Left ventricle myocardium inferior (tissue), 1 donor: ENCODE measurements around the gene HDAC4. TPM values are rescaled to one million over a fixed set of nuclear protein-coding genes. Genes with fewer than 3 reads are reported as not detected.
A peak's percentile ranks its signal among the peaks of the same experiment; 100 is the strongest.

Source experiments
- DNase-seq: peaks from one replicate; pipeline ENCODE4 v3.0.0-alpha.2; 2020
- H3K27ac ChIP-seq: fragments of 200-600 bp; replicated peaks from 2 replicates; pipeline ENCODE4 v1.8.0; 2021
- H3K27me3 ChIP-seq: fragments of 200-600 bp; 2 replicates; pipeline ENCODE4 v1.8.0; 2021; ENCODE audit warnings: low read depth
- H3K36me3 ChIP-seq: fragments of 200-600 bp; 2 replicates; pipeline ENCODE4 v1.8.0; 2021
- H3K4me1 ChIP-seq: fragments of 200-600 bp; 2 replicates; pipeline ENCODE4 v1.8.0; 2021
- H3K4me3 ChIP-seq: fragments of 200-600 bp; 2 replicates; pipeline ENCODE4 v1.8.0; 2021; ENCODE audit warnings: mild to moderate bottlenecking, moderate library complexity
- H3K9me3 ChIP-seq: fragments of 200-600 bp; replicated peaks from 2 replicates; pipeline ENCODE4 v1.8.0; 2021
- intact Hi-C: fragments of 100-400 bp; cut with micrococcal nuclease; formaldehyde crosslinking; loops from one replicate; pipeline ENCODE4 v1.11.0; 2022
- total RNA-seq: library from RNA; stranded (reverse); fragmentation: NEBNext Ultra II Directional; extraction: Animal tissue kit (Norgen Biotek cat#: 25700); gene quantifications from one replicate; pipeline ENCODE4 v1.2.1, GENCODE V29; 2021
- TF ChIP-seq, protein P1 (sequence below): fragments of 200-600 bp; IDR thresholded peaks from 2 replicates; pipeline ENCODE4 v1.8.0; 2021; ENCODE audit warnings: antibody characterized with exemption, mild to moderate bottlenecking, borderline replicate concordance
- donor health status: DM: no; HTN: yes; CAD: no; lungs with severe emphysema.

The HDAC4 gene
- total RNA-seq, 1 donor from 2014 or later = 23.9 TPM

GRCh38 chr2:239035361-239035814 lies 365.4 kb downstream of the HDAC4 start:
- peaks cover 3% of the 10 kb centered on the region for H3K4me1 ChIP-seq
- peak; percentile 51 for DNase-seq
- H3K4me3 ChIP-seq = no peak overlapping the region
- peaks cover 40% of the 10 kb centered on the region for H3K27me3 ChIP-seq
- H3K27ac ChIP-seq = no peak overlapping the region
- no peaks in the 10 kb centered on the region for H3K36me3 ChIP-seq
- no peaks in the 10 kb centered on the region for H3K9me3 ChIP-seq
- intact Hi-C loops = no loop called here
- TF ChIP-seq, protein P1, sequence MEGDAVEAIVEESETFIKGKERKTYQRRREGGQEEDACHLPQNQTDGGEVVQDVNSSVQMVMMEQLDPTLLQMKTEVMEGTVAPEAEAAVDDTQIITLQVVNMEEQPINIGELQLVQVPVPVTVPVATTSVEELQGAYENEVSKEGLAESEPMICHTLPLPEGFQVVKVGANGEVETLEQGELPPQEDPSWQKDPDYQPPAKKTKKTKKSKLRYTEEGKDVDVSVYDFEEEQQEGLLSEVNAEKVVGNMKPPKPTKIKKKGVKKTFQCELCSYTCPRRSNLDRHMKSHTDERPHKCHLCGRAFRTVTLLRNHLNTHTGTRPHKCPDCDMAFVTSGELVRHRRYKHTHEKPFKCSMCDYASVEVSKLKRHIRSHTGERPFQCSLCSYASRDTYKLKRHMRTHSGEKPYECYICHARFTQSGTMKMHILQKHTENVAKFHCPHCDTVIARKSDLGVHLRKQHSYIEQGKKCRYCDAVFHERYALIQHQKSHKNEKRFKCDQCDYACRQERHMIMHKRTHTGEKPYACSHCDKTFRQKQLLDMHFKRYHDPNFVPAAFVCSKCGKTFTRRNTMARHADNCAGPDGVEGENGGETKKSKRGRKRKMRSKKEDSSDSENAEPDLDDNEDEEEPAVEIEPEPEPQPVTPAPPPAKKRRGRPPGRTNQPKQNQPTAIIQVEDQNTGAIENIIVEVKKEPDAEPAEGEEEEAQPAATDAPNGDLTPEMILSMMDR = peak; percentile 95

- H3K4me1 ChIP-seq = peaks cover 3% of the 10 kb centered on the region
- intact Hi-C loops = no loop called here
- no peak overlapping the region for H3K27ac ChIP-seq
- TF ChIP-seq, protein P1 = no peak
- no peaks in the 10 kb centered on the region for H3K9me3 ChIP-seq
- H3K36me3 ChIP-seq = no peaks in the 10 kb centered on the region
- H3K4me3 ChIP-seq = no peak overlapping the region
- no peak for DNase-seq
- peaks cover 44% of the 10 kb centered on the region for H3K27me3 ChIP-seq
Observed at GRCh38 chr2:239034561-239035341, 366.1 kb downstream of the HDAC4 start.

GRCh38 chr2:239033801-239034560 lies 366.8 kb downstream of the HDAC4 start:
- Histone ChIP-seq H3K27me3 (peaks cover 51% of the 10 kb centered on the region), H3K9me3 (no peaks in the 10 kb centered on the region), H3K4me3 (no peak overlapping the region), H3K36me3 (no peaks in the 10 kb centered on the region), H3K4me1 (peaks cover 3% of the 10 kb centered on the region), H3K27ac (no peak overlapping the region)
- TF ChIP-seq, protein P1 = no peak
- no peak for DNase-seq
- intact Hi-C loops = no loop called here

GRCh38 chr2:239029958-239030357 lies 370.9 kb downstream of the HDAC4 start:
- TF ChIP-seq, protein P1 = no peak
- H3K9me3 ChIP-seq = no peaks in the 10 kb centered on the region
- DNase-seq = no peak
- intact Hi-C loops = no loop called here
- H3K27me3 ChIP-seq = peaks cover 86% of the 10 kb centered on the region
- no peak overlapping the region for H3K4me3 ChIP-seq
- no peak overlapping the region for H3K27ac ChIP-seq
- H3K4me1 ChIP-seq = no peaks in the 10 kb centered on the region
- no peaks in the 10 kb centered on the region for H3K36me3 ChIP-seq

DNA sequence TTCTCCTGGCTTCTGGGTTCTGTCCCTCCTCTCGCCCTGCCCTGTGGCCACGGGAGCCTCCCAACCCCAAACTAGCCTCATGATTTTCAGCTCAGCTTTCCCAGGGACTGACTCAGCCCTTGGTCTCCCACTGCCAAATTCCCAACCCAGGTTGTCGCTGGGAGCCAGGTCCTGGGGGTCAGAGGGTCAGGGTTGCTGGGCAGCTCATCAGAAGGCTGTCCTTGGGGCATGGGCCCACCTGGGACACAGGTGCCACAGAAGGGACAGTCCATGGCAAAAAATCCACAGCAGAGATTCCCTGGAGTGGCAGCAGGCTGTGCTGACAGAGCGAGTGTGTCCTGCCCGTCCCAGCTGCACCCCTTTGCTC lies 372.6 kb downstream of the HDAC4 start:
- TF ChIP-seq, protein P1 = no peak
- DNase-seq = no peak
- Histone ChIP-seq H3K9me3 (no peaks in the 10 kb centered on the region), H3K27me3 (peaks cover 83% of the 10 kb centered on the region), H3K4me1 (no peaks in the 10 kb centered on the region), H3K27ac (no peak overlapping the region), H3K36me3 (no peaks in the 10 kb centered on the region), H3K4me3 (no peak overlapping the region)
- intact Hi-C loops = no loop called here
